Hepatocyte (in vitro differentiated cells): Measurements from ENCODE around the gene VPS54.

Experiments used
- EZH2phosphoT487 ChIP-seq: fragments of 200-600 bp; sonication (generic); IDR thresholded peaks from one replicate; pipeline ENCODE4 v1.6.1; 2018; ENCODE audit warnings: antibody characterized with exemption, mild to moderate bottlenecking, low read depth, moderate library complexity; ENCODE audit not compliant: unreplicated experiment, severe bottlenecking
- TF ChIP-seq, protein P1 (sequence below): fragments of 200-600 bp; sonication (generic); IDR thresholded peaks from 2 replicates; pipeline ENCODE4 v1.5.1; 2016; ENCODE audit warnings: antibody characterized with exemption, mild to moderate bottlenecking; ENCODE audit not compliant: poor library complexity

DNA sequence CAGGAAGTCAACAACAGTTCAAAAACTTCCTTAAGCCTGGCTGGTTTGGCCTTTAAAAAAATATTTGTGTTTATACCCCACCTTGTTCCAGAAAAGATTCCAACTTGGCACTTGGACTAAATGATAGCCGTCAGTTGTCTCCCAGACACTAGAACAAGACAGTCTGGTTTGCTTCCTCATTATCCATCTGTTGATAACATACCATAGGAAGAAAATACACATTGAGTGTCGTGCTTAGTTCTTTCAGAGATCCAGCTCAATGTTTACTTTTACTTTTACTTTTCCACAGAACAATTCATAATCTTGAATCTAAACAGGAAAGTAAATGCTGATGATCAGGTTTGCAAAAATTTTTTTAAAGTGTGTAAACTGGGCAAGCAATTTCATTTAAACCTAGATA is 2.4 kb upstream of the VPS54 start:
- TF ChIP-seq, protein P1, sequence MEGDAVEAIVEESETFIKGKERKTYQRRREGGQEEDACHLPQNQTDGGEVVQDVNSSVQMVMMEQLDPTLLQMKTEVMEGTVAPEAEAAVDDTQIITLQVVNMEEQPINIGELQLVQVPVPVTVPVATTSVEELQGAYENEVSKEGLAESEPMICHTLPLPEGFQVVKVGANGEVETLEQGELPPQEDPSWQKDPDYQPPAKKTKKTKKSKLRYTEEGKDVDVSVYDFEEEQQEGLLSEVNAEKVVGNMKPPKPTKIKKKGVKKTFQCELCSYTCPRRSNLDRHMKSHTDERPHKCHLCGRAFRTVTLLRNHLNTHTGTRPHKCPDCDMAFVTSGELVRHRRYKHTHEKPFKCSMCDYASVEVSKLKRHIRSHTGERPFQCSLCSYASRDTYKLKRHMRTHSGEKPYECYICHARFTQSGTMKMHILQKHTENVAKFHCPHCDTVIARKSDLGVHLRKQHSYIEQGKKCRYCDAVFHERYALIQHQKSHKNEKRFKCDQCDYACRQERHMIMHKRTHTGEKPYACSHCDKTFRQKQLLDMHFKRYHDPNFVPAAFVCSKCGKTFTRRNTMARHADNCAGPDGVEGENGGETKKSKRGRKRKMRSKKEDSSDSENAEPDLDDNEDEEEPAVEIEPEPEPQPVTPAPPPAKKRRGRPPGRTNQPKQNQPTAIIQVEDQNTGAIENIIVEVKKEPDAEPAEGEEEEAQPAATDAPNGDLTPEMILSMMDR: no peak
- no peak for TF ChIP-seq EZH2phosphoT487
